ENCODE results near the gene KMO.
A peak's percentile ranks its signal among the peaks of the same experiment; 100 is the strongest.

KMO gene

GRCh38 chr1:241611063-241611462 lies 78.9 kb downstream of the KMO start:
- peak; percentile 70 for DNase-seq (ENCODE audit: low read depth)
- peak; percentile 72 for TF ChIP-seq CTCF (conservative IDR thresholded peaks at IDR 0.05; ENCODE audit: low read length)

GRCh38 chr1:241611736-241612135 lies 79.6 kb downstream of the KMO start:
- no peak overlapping the region for H3K4me3 ChIP-seq (ENCODE audit: low read length)
- TF ChIP-seq CTCF (conservative IDR thresholded peaks at IDR 0.05; ENCODE audit: low read length): no peak
- no peak for DNase-seq (ENCODE audit: low read depth)

More at GRCh38 chr1:241611063-241611462, 78.9 kb downstream of the KMO start:
- no peak overlapping the region for H3K4me3 ChIP-seq (ENCODE audit: low read length)

GRCh38 chr1:241612533-241613477 lies 80.6 kb downstream of the KMO start:
- no peak overlapping the region for H3K4me3 ChIP-seq (ENCODE audit: low read length)
- DNase-seq (ENCODE audit: low read depth): peak; percentile 82
- TF ChIP-seq CTCF (conservative IDR thresholded peaks at IDR 0.05; ENCODE audit: low read length): no peak

- H3K4me3 ChIP-seq (ENCODE audit: low read length): no peak overlapping the region
- TF ChIP-seq CTCF (conservative IDR thresholded peaks at IDR 0.05; ENCODE audit: low read length): no peak
- DNase-seq (ENCODE audit: low read depth): no peak
Measured at GRCh38 chr1:241614144-241614543, 82.0 kb downstream of the KMO start.

- no peak for TF ChIP-seq CTCF (conservative IDR thresholded peaks at IDR 0.05; ENCODE audit: low read length)
- no peak for DNase-seq (ENCODE audit: low read depth)
- no peak overlapping the region for H3K4me3 ChIP-seq (ENCODE audit: low read length)
Measured at GRCh38 chr1:241614572-241614971, 82.4 kb downstream of the KMO start.

GRCh38 chr1:241615043-241615974 lies 83.1 kb downstream of the KMO start:
- DNase-seq (ENCODE audit: low read depth): no peak
- no peak for TF ChIP-seq CTCF (conservative IDR thresholded peaks at IDR 0.05; ENCODE audit: low read length)
- no peak overlapping the region for H3K4me3 ChIP-seq (ENCODE audit: low read length)

All from AG10803 (cell line).